Stromal cell of bone marrow (primary cell): Measurements from ENCODE around the gene PLK5.

ENCODE experiments used
- DNase-seq: peaks from one replicate; pipeline ENCODE4 v3.0.0-alpha.2; 2012; ENCODE audit warnings: low read depth

Gene PLK5

GRCh38 chr19:1555487-1556389, 31.9 kb downstream of the PLK5 start:
- no peak for DNase-seq

- DNase-seq: no peak
Observed at GRCh38 chr19:1556390-1557070, 32.7 kb downstream of the PLK5 start.

GRCh38 chr19:1558552-1558951, 34.7 kb downstream of the PLK5 start:
- DNase-seq: no peak

GRCh38 chr19:1560286-1560882, 36.5 kb downstream of the PLK5 start:
- DNase-seq: no peak

GRCh38 chr19:1561236-1561842, 37.5 kb downstream of the PLK5 start:
- no peak for DNase-seq

- no peak for DNase-seq
Observed at GRCh38 chr19:1563251-1563650, 39.4 kb downstream of the PLK5 start.

- peak; percentile 73 for DNase-seq
Observed at GRCh38 chr19:1566392-1567115, 42.7 kb downstream of the PLK5 start.

GRCh38 chr19:1567116-1567847, 43.4 kb downstream of the PLK5 start:
- no peak for DNase-seq

GRCh38 chr19:1567848-1568227, 44.0 kb downstream of the PLK5 start:
- no peak for DNase-seq

- DNase-seq: peak; percentile 43
Observed at GRCh38 chr19:1568320-1569019, 44.6 kb downstream of the PLK5 start, which contains the start of gene MEX3D. TSS of gene MEX3D (minus strand) at chr19:1568325. CDS start at chr19:1568058, 267 bp downstream.

GRCh38 chr19:1569997-1570396, 46.1 kb downstream of the PLK5 start:
- no peak for DNase-seq

GRCh38 chr19:1570836-1571235, 47.0 kb downstream of the PLK5 start:
- DNase-seq: no peak

GRCh38 chr19:1571358-1571757, 47.5 kb downstream of the PLK5 start:
- no peak for DNase-seq

- DNase-seq: no peak
Observed at GRCh38 chr19:1572795-1573194, 48.9 kb downstream of the PLK5 start.

- DNase-seq: no peak
Observed at GRCh38 chr19:1574354-1575136, 50.7 kb downstream of the PLK5 start.

- no peak for DNase-seq
Observed at GRCh38 chr19:1575323-1576241, 51.7 kb downstream of the PLK5 start.

GRCh38 chr19:1576242-1577089, 52.6 kb downstream of the PLK5 start:
- DNase-seq: no peak
